Measurements from ENCODE around the gene KCNMA1.

Gene KCNMA1

GRCh38 chr10:77002872-77003271 lies 634.7 kb downstream of the KCNMA1 start:
- H3K4me3 ChIP-seq (ENCODE audit: insufficient read depth, low read length, poor library complexity, severe bottlenecking): no peak overlapping the region
- H2AFZ ChIP-seq (ENCODE audit: low read depth, low read length, severe bottlenecking): no peak overlapping the region
- H3F3A ChIP-seq (ENCODE audit: insufficient read depth): no peaks in the 10 kb centered on the region
- TF ChIP-seq CTCF (IDR thresholded peaks at IDR 0.05; ENCODE audit: insufficient read depth, low read length, poor library complexity, severe bottlenecking) (no peak), EZH2phosphoT487 (conservative IDR thresholded peaks at IDR 0.05; ENCODE audit: low read length) (no peak)
- H3K9me2 ChIP-seq (replicated peaks; ENCODE audit: insufficient read depth, low read length): no peaks in the 10 kb centered on the region
- no peaks in the 10 kb centered on the region for H3K36me3 ChIP-seq (ENCODE audit: low read length)
- H3K79me2 ChIP-seq (ENCODE audit: insufficient read depth, low read length): no peaks in the 10 kb centered on the region
- H3K4me2 ChIP-seq (ENCODE audit: low read depth, low read length, poor library complexity, severe bottlenecking): no peak overlapping the region
- H3K9me3 ChIP-seq (ENCODE audit: insufficient read depth, low read length): no peaks in the 10 kb centered on the region
- no peak overlapping the region for H3K27ac ChIP-seq (ENCODE audit: low read depth, low read length)
- H4K20me1 ChIP-seq (ENCODE audit: low read depth, low read length): no peaks in the 10 kb centered on the region
- no peaks in the 10 kb centered on the region for H3K27me3 ChIP-seq (ENCODE audit: low read length)
- H3K9ac ChIP-seq (ENCODE audit: low read length): no peak overlapping the region

GRCh38 chr10:77001206-77001605 lies 636.4 kb downstream of the KCNMA1 start:
- Histone ChIP-seq H3K9ac (ENCODE audit: low read length) (no peak overlapping the region), H4K20me1 (ENCODE audit: low read depth, low read length) (no peaks in the 10 kb centered on the region), H2AFZ (ENCODE audit: low read depth, low read length, severe bottlenecking) (no peak overlapping the region), H3K9me3 (ENCODE audit: insufficient read depth, low read length) (no peaks in the 10 kb centered on the region), H3K79me2 (ENCODE audit: insufficient read depth, low read length) (no peaks in the 10 kb centered on the region), H3K4me2 (ENCODE audit: low read depth, low read length, poor library complexity, severe bottlenecking) (no peak overlapping the region), H3K27me3 (ENCODE audit: low read length) (no peaks in the 10 kb centered on the region), H3K4me3 (ENCODE audit: insufficient read depth, low read length, poor library complexity, severe bottlenecking) (no peak overlapping the region), H3K36me3 (ENCODE audit: low read length) (no peaks in the 10 kb centered on the region), H3K9me2 (replicated peaks; ENCODE audit: insufficient read depth, low read length) (no peaks in the 10 kb centered on the region), H3K27ac (ENCODE audit: low read depth, low read length) (no peak overlapping the region), H3F3A (ENCODE audit: insufficient read depth) (no peaks in the 10 kb centered on the region)
- no peak for TF ChIP-seq EZH2phosphoT487 (conservative IDR thresholded peaks at IDR 0.05; ENCODE audit: low read length)

- no peak for TF ChIP-seq CTCF (IDR thresholded peaks at IDR 0.05; ENCODE audit: insufficient read depth, low read length, poor library complexity, severe bottlenecking)
- no peak for TF ChIP-seq EZH2phosphoT487 (conservative IDR thresholded peaks at IDR 0.05; ENCODE audit: low read length)
- Histone ChIP-seq H3F3A (ENCODE audit: insufficient read depth) (no peaks in the 10 kb centered on the region), H3K36me3 (ENCODE audit: low read length) (no peaks in the 10 kb centered on the region), H3K27me3 (ENCODE audit: low read length) (no peaks in the 10 kb centered on the region), H3K9me2 (replicated peaks; ENCODE audit: insufficient read depth, low read length) (no peaks in the 10 kb centered on the region), H3K4me3 (ENCODE audit: insufficient read depth, low read length, poor library complexity, severe bottlenecking) (no peak overlapping the region), H4K20me1 (ENCODE audit: low read depth, low read length) (no peaks in the 10 kb centered on the region), H3K9ac (ENCODE audit: low read length) (no peak overlapping the region), H3K27ac (ENCODE audit: low read depth, low read length) (no peak overlapping the region), H3K4me2 (ENCODE audit: low read depth, low read length, poor library complexity, severe bottlenecking) (no peak overlapping the region), H3K9me3 (ENCODE audit: insufficient read depth, low read length) (no peaks in the 10 kb centered on the region), H3K79me2 (ENCODE audit: insufficient read depth, low read length) (no peaks in the 10 kb centered on the region), H2AFZ (ENCODE audit: low read depth, low read length, severe bottlenecking) (no peak overlapping the region)
Observed at GRCh38 chr10:76998451-76998850, 639.2 kb downstream of the KCNMA1 start.

- Histone ChIP-seq H3K9me3 (ENCODE audit: insufficient read depth, low read length) (no peaks in the 10 kb centered on the region), H3K9me2 (replicated peaks; ENCODE audit: insufficient read depth, low read length) (no peaks in the 10 kb centered on the region), H3F3A (ENCODE audit: insufficient read depth) (no peaks in the 10 kb centered on the region), H3K4me2 (ENCODE audit: low read depth, low read length, poor library complexity, severe bottlenecking) (no peak overlapping the region), H3K79me2 (ENCODE audit: insufficient read depth, low read length) (no peaks in the 10 kb centered on the region), H4K20me1 (ENCODE audit: low read depth, low read length) (no peaks in the 10 kb centered on the region), H3K27me3 (ENCODE audit: low read length) (no peaks in the 10 kb centered on the region), H3K36me3 (ENCODE audit: low read length) (no peaks in the 10 kb centered on the region), H3K27ac (ENCODE audit: low read depth, low read length) (no peak overlapping the region), H3K4me3 (ENCODE audit: insufficient read depth, low read length, poor library complexity, severe bottlenecking) (no peak overlapping the region), H2AFZ (ENCODE audit: low read depth, low read length, severe bottlenecking) (no peak overlapping the region), H3K9ac (ENCODE audit: low read length) (no peak overlapping the region)
- TF ChIP-seq EZH2phosphoT487 (conservative IDR thresholded peaks at IDR 0.05; ENCODE audit: low read length): no peak
- no peak for TF ChIP-seq CTCF (IDR thresholded peaks at IDR 0.05; ENCODE audit: insufficient read depth, low read length, poor library complexity, severe bottlenecking)
Observed at GRCh38 chr10:76997631-76998030, 640.0 kb downstream of the KCNMA1 start.

All from SU-DHL-6 (cell line).